CD4-positive, alpha-beta memory T cell (primary cell): Measurements from ENCODE around the gene PLXNA2. TPM values are rescaled to one million over a fixed set of nuclear protein-coding genes. Genes with fewer than 3 reads are reported as not detected.

Source experiments
- CTCF ChIA-PET: fragments of 350-600 bp; sonication (Branson Sonifier 250); formaldehyde crosslinking; loops from one replicate; lab custom pipeline; 2021; ENCODE audit warnings: inconsistent platforms; ENCODE audit not compliant: partially characterized antibody; lab: Charles Lee
- POLR2A ChIA-PET: fragments of 350-600 bp; sonication (Branson Sonifier 250); formaldehyde crosslinking; loops from one replicate; lab custom pipeline; 2021; ENCODE audit not compliant: partially characterized antibody; lab: Charles Lee
- DNase-seq, 5 donors: peaks; one replicate each; pipeline versions ENCODE4 v3.0.0 to v3.0.0-alpha.2; 2020 to 2022; ENCODE audit warnings: mixed read lengths in 1 of 5
- H3K27ac ChIP-seq: one replicate; pipeline ENCODE4 v1.7.0; 2013; ENCODE audit warnings: low read depth, low read length
- H3K27me3 ChIP-seq: 2 replicates; pipeline ENCODE4 v1.7.0; 2013; ENCODE audit warnings: mild to moderate bottlenecking, low read length, moderate library complexity; ENCODE audit not compliant: insufficient read depth
- H3K36me3 ChIP-seq: 2 replicates; pipeline ENCODE4 v1.7.0; 2013; ENCODE audit warnings: mild to moderate bottlenecking, low read length, moderate library complexity; ENCODE audit not compliant: insufficient read depth
- H3K4me1 ChIP-seq: 2 replicates; pipeline ENCODE4 v1.7.0; 2013; ENCODE audit warnings: mild to moderate bottlenecking, low read length, moderate library complexity; ENCODE audit not compliant: insufficient read depth
- H3K4me3 ChIP-seq, 2 donors: one replicate each; pipeline ENCODE4 v1.7.0; 2013; ENCODE audit warnings: low read length in 2 of 2, mild to moderate bottlenecking in 1 of 2
- H3K9me3 ChIP-seq, 2 donors: one replicate each; pipeline ENCODE4 v1.7.0; 2013; ENCODE audit warnings: low read length in 2 of 2, control low read depth in 1 of 2; ENCODE audit not compliant: control insufficient read depth in 1 of 2
- H3K27ac Mint-ChIP-seq, 7 donors: one replicate each; pipeline ENCODE4 v1.8.0; 2020 to 2021; ENCODE audit warnings: mixed read lengths in 7 of 7, mild to moderate bottlenecking in 6 of 7, inconsistent platforms in 3 of 7, moderate library complexity in 3 of 7
- H3K27me3 Mint-ChIP-seq, 2 donors: one replicate each; pipeline ENCODE4 v1.8.0; 2020 to 2021; ENCODE audit warnings: mixed read lengths in 2 of 2
- H3K36me3 Mint-ChIP-seq, 2 donors: one replicate each; pipeline ENCODE4 v1.8.0; 2020 to 2021; ENCODE audit warnings: mixed read lengths in 2 of 2, inconsistent platforms in 1 of 2, mild to moderate bottlenecking in 1 of 2
- H3K4me1 Mint-ChIP-seq, 4 donors: one replicate each; pipeline ENCODE4 v1.8.0; 2020 to 2021; ENCODE audit warnings: mixed read lengths in 4 of 4, mild to moderate bottlenecking in 1 of 4
- H3K4me3 Mint-ChIP-seq, 8 donors: one replicate each; pipeline ENCODE4 v1.8.0; 2020 to 2021; ENCODE audit warnings: mixed read lengths in 8 of 8, mild to moderate bottlenecking in 7 of 8, moderate library complexity in 6 of 8, inconsistent platforms in 3 of 8
- H3K9me3 Mint-ChIP-seq, 8 donors: one replicate each; pipeline ENCODE4 v1.8.0; 2020 to 2021; ENCODE audit warnings: mixed read lengths in 8 of 8, mild to moderate bottlenecking in 5 of 8, inconsistent platforms in 3 of 8, moderate library complexity in 1 of 8
- intact Hi-C: fragments of 100-400 bp; cut with micrococcal nuclease; formaldehyde crosslinking; loops from one replicate; pipeline ENCODE4 v1.15.1; 2023
- polyA plus RNA-seq, 2 donors: library from polyadenylated mRNA; unstranded; fragments of 300-500 nt; fragmentation: Illumina TruSeq; gene quantifications; one replicate each; pipeline ENCODE4 v1.2.3, GENCODE V29; 2021
- total RNA-seq, 2 experiments: library from RNA; stranded (reverse); gene quantifications; one replicate each; pipeline ENCODE4 v1.2.3, GENCODE V29; 2021

Gene PLXNA2
- total and polyA plus RNA-seq, 4 experiments from 2014 or later = 0.10 to 4.0 (median 1.8) TPM

DNA sequence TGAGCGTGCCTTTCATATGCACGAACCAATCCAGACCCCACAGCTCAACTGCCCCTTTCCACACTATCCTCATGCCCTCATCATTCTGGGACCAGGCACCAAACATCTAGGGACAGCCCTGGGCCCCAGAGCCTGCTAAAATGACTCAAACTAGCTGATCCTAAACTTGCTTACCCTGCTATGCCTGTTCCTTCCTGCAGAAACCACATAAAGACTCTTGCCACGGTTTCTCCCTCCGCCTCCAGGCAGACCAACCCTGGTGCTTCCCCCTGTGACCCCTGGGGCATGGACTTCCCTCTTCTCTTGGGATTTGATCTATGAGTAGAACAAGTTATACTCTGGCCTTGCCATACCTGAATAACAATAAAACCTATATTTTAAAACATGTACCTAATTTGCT is 195.3 kb downstream of the PLXNA2 start:
- H3K36me3 ChIP-seq = no peaks in the 10 kb centered on the region
- H3K27me3 ChIP-seq = no peaks in the 10 kb centered on the region
- CTCF ChIA-PET = interaction anchor here (0.7 kb wide), 1 partner anchor 71 kb away, joined by 4 read pairs; no protein-coding TSS in a partner anchor
- peaks cover 0 to 2% of the 10 kb centered on the region in 2 donors for H3K36me3 Mint-ChIP-seq
- H3K27ac Mint-ChIP-seq = peak overlapping the region in 1 of 7 donors; percentile 21
- H3K27me3 Mint-ChIP-seq = peaks cover 1 to 9% of the 10 kb centered on the region in 2 donors
- intact Hi-C loops = no loop called here
- H3K4me1 ChIP-seq = no peaks in the 10 kb centered on the region
- H3K4me3 ChIP-seq = no peak overlapping the region
- H3K9me3 Mint-ChIP-seq = no peaks in the 10 kb centered on the region
- no peak overlapping the region for H3K4me3 Mint-ChIP-seq
- peaks cover 0 to 8% (median 5%) of the 10 kb centered on the region in 4 donors for H3K4me1 Mint-ChIP-seq
- H3K9me3 ChIP-seq = no peaks in the 10 kb centered on the region
- POLR2A ChIA-PET = no interaction called here
- DNase-seq = no peak
- no peak overlapping the region for H3K27ac ChIP-seq

DNA sequence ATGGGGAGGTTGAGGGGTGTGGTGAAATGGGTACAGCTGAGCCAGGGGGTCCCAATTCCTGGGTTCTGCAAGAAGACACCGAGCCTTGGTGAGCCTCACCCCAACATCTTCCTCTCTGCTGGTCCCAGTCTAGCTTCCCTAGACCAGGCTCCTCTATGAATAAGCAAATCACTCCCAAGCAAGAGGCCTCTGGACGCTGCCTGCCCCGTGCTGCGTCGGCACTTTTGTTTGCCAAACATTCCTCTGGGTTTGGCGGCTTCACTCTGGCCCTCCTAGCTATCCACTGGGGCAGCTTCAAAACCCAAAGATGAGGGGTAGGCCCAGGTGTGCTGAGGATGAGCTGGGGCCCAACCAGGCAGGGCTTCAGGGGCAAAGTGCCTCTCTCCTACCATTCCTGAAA is 196.2 kb downstream of the PLXNA2 start:
- H3K36me3 ChIP-seq = no peaks in the 10 kb centered on the region
- CTCF ChIA-PET = no interaction called here
- no peak overlapping the region for H3K27ac ChIP-seq
- H3K27me3 ChIP-seq = no peaks in the 10 kb centered on the region
- no peak overlapping the region for H3K27ac Mint-ChIP-seq
- H3K4me1 ChIP-seq = no peaks in the 10 kb centered on the region
- no peaks in the 10 kb centered on the region for H3K9me3 Mint-ChIP-seq
- H3K4me3 ChIP-seq = no peak overlapping the region
- H3K9me3 ChIP-seq = no peaks in the 10 kb centered on the region
- intact Hi-C loops = no loop called here
- H3K36me3 Mint-ChIP-seq = peaks cover 0 to 2% of the 10 kb centered on the region in 2 donors
- peaks cover 0 to 8% (median 5%) of the 10 kb centered on the region in 4 donors for H3K4me1 Mint-ChIP-seq
- DNase-seq = no peak
- POLR2A ChIA-PET = no interaction called here
- H3K27me3 Mint-ChIP-seq = peaks cover 1 to 10% of the 10 kb centered on the region in 2 donors
- no peak overlapping the region for H3K4me3 Mint-ChIP-seq

DNA sequence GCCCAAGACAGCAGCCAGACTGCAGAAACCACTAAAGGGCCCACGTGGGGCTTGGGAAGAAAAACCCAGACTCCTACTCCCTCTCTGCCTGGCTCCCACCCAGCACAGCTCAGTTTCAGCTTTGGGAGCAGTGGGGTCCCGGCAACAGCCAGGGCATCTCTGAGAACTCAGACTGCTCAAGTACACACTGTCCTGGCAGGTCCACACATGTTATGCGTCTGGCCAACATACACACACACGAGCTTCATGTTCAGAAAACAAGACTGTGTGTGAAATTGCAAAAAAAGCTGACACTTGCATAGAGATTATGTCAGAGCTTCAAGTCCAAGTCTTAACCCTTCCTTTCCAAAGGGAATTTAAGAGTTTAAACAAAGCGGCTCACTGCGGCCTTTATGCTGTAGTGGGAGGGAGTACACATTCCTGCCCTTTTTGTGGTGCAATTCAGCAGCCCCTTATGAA is 196.7 kb downstream of the PLXNA2 start:
- H3K27ac Mint-ChIP-seq = no peak overlapping the region
- peaks cover 1 to 10% of the 10 kb centered on the region in 2 donors for H3K27me3 Mint-ChIP-seq
- H3K4me3 ChIP-seq = no peak overlapping the region
- no peaks in the 10 kb centered on the region for H3K27me3 ChIP-seq
- intact Hi-C loops = no loop called here
- no peak overlapping the region for H3K4me3 Mint-ChIP-seq
- H3K9me3 Mint-ChIP-seq = no peaks in the 10 kb centered on the region
- no peaks in the 10 kb centered on the region for H3K36me3 ChIP-seq
- H3K36me3 Mint-ChIP-seq = peaks cover 0 to 2% of the 10 kb centered on the region in 2 donors
- ChIA-PET CTCF (interaction anchor here (1.8 kb wide), 1 partner anchor 26 kb away, joined by 4 read pairs; no protein-coding TSS in a partner anchor), POLR2A (no interaction called here)
- no peaks in the 10 kb centered on the region for H3K4me1 ChIP-seq
- DNase-seq = no peak
- peaks cover 0 to 8% (median 5%) of the 10 kb centered on the region in 4 donors for H3K4me1 Mint-ChIP-seq
- no peak overlapping the region for H3K27ac ChIP-seq
- H3K9me3 ChIP-seq = no peaks in the 10 kb centered on the region

DNA sequence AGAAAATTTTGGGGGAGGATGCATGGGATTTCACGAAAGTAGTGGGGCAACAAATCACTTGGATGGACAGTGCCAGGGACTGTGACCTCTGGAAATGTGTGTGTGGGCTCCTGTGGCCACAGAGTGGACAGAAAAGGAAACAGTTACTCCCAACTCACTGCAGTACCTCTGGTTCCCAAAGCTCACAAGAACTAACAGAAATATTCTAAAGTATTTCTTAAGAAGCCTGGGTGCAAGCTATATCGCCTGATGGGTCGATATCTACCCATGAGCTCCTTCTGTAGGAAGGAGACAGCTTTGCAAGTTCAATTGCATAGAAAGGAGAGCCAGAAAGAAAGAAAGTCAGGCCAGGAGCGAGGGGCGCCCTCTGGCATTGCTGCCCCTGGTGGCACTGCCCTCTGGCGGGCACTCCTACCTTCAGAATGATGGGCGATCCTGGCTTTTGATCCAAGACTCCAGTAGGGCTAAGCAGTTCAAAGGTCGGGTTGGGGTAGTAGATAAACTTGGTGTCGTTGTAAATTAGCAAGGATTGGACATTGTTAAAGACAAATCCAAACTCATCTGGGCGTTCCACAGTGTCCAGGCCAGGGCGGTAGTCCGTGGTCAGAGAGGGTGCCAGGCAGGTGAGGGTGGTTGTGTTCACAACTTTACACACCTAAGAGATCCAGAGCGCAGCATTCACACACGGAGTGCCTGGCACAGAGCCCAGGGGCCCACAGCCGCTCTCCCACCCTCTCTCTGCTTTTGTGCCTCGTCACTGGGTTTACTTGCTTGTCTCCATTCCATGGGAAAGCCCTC is 198.5 kb downstream of the PLXNA2 start:
- peaks cover 4 to 5% of the 10 kb centered on the region in 2 donors for H3K27me3 Mint-ChIP-seq

DNA sequence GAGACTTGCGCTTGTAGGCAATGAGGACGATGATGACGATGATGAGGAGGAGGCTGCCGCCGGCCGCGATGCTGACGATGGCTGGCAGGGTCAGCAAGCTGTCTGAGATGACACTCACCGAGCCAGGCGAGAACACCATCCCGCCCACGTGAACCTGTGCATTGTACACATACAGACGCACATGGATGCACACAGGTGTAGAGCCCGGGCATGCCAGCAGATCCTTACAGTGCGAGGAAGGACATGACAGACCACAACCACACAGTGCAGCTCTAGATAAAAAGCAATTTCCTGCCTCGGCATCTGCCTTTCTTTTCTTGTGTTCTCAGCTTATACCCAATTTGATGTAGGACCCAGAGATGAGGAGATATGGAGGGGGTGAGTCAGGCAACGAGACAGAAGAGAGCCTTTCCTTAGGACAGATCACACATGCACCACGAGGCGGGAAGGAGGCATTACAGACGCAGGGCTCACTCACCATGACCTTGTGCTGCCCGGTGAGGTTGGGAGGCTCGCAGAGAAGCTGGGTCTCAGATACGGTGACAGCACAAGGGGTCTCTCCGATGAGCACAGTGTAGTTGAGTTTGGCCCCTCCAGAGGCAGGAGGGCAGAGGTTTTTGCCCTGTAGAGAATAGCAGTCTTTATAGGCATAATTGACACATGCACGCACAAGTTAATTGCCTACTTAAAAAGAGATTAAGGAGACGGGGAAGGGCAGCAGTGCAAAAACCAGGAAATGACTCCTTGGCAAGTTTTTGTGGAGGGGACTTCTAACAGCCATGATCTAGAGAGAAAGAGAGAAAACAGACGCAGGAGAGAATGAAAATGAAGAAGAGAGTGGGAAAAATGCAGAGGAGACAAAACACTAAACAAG is 199.4 kb downstream of the PLXNA2 start:
- Histone ChIP-seq H3K4me1 (no peaks in the 10 kb centered on the region), H3K27ac (no peak overlapping the region), H3K36me3 (no peaks in the 10 kb centered on the region), H3K9me3 (no peaks in the 10 kb centered on the region), H3K27me3 (no peaks in the 10 kb centered on the region), H3K4me3 (no peak overlapping the region)
- H3K4me3 Mint-ChIP-seq = no peak overlapping the region
- POLR2A ChIA-PET = no interaction called here
- peaks cover 4 to 5% of the 10 kb centered on the region in 2 donors for H3K27me3 Mint-ChIP-seq
- DNase-seq = no peak
- intact Hi-C loops = no loop called here
- peaks cover 0 to 8% (median 5%) of the 10 kb centered on the region in 4 donors for H3K4me1 Mint-ChIP-seq
- peaks cover 0 to 2% of the 10 kb centered on the region in 2 donors for H3K36me3 Mint-ChIP-seq
- no peaks in the 10 kb centered on the region for H3K9me3 Mint-ChIP-seq
- H3K27ac Mint-ChIP-seq = no peak overlapping the region
- CTCF ChIA-PET = no interaction called here

More for the DNA sequence above, 198.5 kb downstream of the PLXNA2 start:
- H3K36me3 Mint-ChIP-seq = peaks cover 0 to 2% of the 10 kb centered on the region in 2 donors
- Histone ChIP-seq H3K27me3 (no peaks in the 10 kb centered on the region), H3K36me3 (no peaks in the 10 kb centered on the region), H3K4me3 (no peak overlapping the region), H3K9me3 (no peaks in the 10 kb centered on the region), H3K4me1 (no peaks in the 10 kb centered on the region), H3K27ac (no peak overlapping the region)
- peaks cover 0 to 8% (median 5%) of the 10 kb centered on the region in 4 donors for H3K4me1 Mint-ChIP-seq
- H3K4me3 Mint-ChIP-seq = no peak overlapping the region
- H3K9me3 Mint-ChIP-seq = no peaks in the 10 kb centered on the region
- CTCF ChIA-PET = interaction anchor here (1.8 kb wide), 1 partner anchor 24 kb away, joined by 4 read pairs; no protein-coding TSS in a partner anchor
- no peak for DNase-seq
- intact Hi-C loops = no loop called here
- no peak overlapping the region for H3K27ac Mint-ChIP-seq
- POLR2A ChIA-PET = no interaction called here

DNA sequence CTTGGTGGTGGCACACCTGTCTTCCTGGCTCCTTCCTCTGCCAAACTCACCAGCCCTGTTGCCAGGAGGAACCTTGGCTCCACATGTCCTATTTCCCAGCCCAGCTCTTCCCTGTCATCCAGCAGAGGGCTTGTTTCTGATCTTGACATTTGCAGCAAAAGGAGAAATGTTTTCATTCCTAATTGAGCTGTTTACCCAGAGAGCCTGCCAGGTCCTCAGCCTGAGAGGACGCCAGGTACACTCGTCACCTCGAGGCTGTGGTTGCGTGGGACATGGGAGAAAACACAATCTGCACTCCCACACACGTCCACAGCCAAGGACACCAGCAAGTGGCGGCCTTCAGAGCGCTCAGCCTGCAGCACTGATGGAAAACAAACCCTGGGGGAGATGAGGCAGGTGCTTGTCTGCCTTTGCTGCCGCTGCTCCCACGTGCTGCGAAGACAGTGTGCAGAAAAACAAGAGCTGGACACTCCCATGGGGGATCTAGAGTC is 200.4 kb downstream of the PLXNA2 start:
- no peak overlapping the region for H3K27ac ChIP-seq
- no peak overlapping the region for H3K4me3 ChIP-seq
- H3K36me3 ChIP-seq = no peaks in the 10 kb centered on the region
- peak overlapping the region in 1 of 8 donors; percentile 9 for H3K4me3 Mint-ChIP-seq
- CTCF ChIA-PET = interaction anchor here (1.5 kb wide), 1 partner anchor 49 kb away, joined by 4 read pairs; no protein-coding TSS in a partner anchor
- no peaks in the 10 kb centered on the region for H3K4me1 ChIP-seq
- DNase-seq = no peak
- H3K27me3 ChIP-seq = no peaks in the 10 kb centered on the region
- no peaks in the 10 kb centered on the region for H3K9me3 Mint-ChIP-seq
- H3K4me1 Mint-ChIP-seq = peaks cover 0 to 8% (median 5%) of the 10 kb centered on the region in 4 donors
- POLR2A ChIA-PET = no interaction called here
- no peaks in the 10 kb centered on the region for H3K9me3 ChIP-seq
- intact Hi-C loops = no loop called here
- H3K27me3 Mint-ChIP-seq = peaks cover 4 to 5% of the 10 kb centered on the region in 2 donors
- no peak overlapping the region for H3K27ac Mint-ChIP-seq
- H3K36me3 Mint-ChIP-seq = peaks cover 0 to 2% of the 10 kb centered on the region in 2 donors
